ENCODE measurements around the gene CEACAM6. TPM values are rescaled to one million over a fixed set of nuclear protein-coding genes. Genes with fewer than 3 reads are reported as not detected.

Gene CEACAM6
- total RNA-seq, 1 experiment from 2014 or later = 0.37 TPM

DNA sequence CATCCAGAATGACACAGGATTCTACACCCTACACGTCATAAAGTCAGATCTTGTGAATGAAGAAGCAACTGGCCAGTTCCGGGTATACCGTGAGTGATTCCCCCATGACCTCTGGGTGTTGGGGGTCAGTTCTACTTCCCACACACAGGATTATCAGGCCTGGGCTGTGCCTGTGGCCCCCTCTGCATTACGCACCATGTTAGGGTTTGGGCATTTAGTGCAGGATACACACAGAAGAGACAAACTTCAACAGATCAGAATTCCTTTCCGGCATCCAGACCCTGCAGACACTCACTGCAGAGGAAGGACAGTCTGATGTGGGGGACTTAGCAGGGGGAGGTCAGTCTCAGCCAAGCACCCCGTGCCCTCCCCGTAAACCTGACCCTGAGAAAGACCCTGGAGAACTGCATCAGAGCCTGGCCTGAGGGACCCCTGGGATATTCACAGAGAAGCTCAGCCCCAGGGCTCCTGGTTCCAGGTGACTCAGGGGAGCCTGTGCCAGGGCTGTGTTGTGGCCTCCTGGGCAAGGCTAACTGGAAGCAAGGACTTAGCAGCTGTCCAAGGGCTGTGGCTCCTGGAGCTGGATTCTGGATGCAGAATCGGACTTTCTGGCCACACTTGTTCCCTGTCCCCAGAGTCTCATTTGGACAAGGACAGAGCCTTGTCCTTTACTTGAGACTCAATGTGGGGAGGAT, 45.2 kb upstream of the CEACAM6 start (continued):
- TF ChIP-seq MYBL2 (CRISPR knock-in tag; IDR thresholded peaks at IDR 0.05) (no peak), ZNF263 (CRISPR knock-in tag; IDR thresholded peaks at IDR 0.05; ENCODE audit: low read depth) (no peak)

DNA sequence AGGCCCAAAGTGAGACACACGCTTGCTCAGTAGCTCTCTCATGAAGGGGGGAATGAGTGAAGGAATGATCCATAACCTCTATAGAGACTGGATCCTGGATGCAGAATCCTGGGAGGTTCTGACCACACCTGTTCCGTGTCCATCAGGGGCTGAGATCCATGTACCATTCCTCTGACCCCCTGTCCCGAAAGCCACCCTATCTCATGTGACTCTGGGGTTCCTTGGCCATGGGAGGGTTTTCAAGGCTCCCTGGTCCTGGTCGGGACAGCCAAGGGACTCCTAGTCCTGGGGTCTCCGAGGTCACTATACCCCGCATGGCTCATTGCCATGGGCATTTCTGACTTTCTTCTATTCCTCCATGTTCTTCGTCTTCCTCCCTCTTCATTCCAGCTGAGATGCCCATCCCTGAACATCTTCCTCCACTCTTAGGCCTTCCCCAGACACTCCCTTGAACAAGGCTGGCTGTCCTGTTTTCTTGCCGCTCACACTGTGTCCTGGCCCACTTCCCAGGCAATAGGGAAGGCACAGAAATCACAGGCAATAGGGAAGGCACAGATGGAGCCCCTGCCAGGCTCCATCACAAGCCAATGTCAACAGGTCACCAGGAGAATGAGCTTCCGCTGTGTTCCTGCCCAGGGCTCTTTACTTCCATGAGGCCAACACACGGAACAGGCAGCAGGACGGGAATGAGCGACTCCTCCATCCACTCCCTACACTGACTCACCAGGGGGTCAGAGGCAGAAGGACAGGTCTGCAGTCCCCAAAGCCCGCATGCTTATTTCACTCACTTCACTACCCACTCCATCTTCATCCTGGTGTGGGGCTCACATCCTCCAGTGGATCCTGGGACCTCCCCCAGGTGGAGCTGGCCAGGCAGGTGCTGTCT, 43.7 kb upstream of the CEACAM6 start:
- Mint-ChIP-seq H3K9me3 (no peaks in the 10 kb centered on the region), H3K36me3 (no peaks in the 10 kb centered on the region), H3K27ac (no peak overlapping the region), H3K4me1 (0 out of 2 replicates have a peak, but pooled peaks cover 2% of the 10 kb centered on the region), H3K27me3 (ENCODE audit: low read depth) (peaks cover 29% of the 10 kb centered on the region), H3K4me3 (no peak overlapping the region)
- CTCF ChIA-PET = interaction anchor here (0.7 to 2.0 kb wide), 5 partner anchors 10 to 83 kb away, joined by 3 to 7 read pairs (median 3); no protein-coding TSS in a partner anchor
- DNase-seq (ENCODE audit: low spot score) = no peak
- TF ChIP-seq MYBL2 (CRISPR knock-in tag; IDR thresholded peaks at IDR 0.05) (no peak), NFATC4 (CRISPR knock-in tag; IDR thresholded peaks at IDR 0.05) (no peak), NR3C1 (CRISPR knock-in tag; conservative IDR thresholded peaks at IDR 0.05; ENCODE audit: low read depth) (no peak), CBFB (CRISPR knock-in tag; IDR thresholded peaks at IDR 0.05; ENCODE audit: low read depth) (no peak), TP53 (CRISPR knock-in tag; IDR thresholded peaks at IDR 0.05) (no peak), JUN (CRISPR knock-in tag; IDR thresholded peaks at IDR 0.05) (no peak), EMX1 (CRISPR knock-in tag; IDR thresholded peaks at IDR 0.05) (no peak), MXD4 (CRISPR knock-in tag; IDR thresholded peaks at IDR 0.05; ENCODE audit: borderline replicate concordance) (no peak), ZNF219 (CRISPR knock-in tag; IDR thresholded peaks at IDR 0.05; ENCODE audit: borderline replicate concordance) (no peak), ELF4 (CRISPR knock-in tag; IDR thresholded peaks at IDR 0.05; ENCODE audit: low read depth) (no peak)
- TF ChIP-seq, protein P1, sequence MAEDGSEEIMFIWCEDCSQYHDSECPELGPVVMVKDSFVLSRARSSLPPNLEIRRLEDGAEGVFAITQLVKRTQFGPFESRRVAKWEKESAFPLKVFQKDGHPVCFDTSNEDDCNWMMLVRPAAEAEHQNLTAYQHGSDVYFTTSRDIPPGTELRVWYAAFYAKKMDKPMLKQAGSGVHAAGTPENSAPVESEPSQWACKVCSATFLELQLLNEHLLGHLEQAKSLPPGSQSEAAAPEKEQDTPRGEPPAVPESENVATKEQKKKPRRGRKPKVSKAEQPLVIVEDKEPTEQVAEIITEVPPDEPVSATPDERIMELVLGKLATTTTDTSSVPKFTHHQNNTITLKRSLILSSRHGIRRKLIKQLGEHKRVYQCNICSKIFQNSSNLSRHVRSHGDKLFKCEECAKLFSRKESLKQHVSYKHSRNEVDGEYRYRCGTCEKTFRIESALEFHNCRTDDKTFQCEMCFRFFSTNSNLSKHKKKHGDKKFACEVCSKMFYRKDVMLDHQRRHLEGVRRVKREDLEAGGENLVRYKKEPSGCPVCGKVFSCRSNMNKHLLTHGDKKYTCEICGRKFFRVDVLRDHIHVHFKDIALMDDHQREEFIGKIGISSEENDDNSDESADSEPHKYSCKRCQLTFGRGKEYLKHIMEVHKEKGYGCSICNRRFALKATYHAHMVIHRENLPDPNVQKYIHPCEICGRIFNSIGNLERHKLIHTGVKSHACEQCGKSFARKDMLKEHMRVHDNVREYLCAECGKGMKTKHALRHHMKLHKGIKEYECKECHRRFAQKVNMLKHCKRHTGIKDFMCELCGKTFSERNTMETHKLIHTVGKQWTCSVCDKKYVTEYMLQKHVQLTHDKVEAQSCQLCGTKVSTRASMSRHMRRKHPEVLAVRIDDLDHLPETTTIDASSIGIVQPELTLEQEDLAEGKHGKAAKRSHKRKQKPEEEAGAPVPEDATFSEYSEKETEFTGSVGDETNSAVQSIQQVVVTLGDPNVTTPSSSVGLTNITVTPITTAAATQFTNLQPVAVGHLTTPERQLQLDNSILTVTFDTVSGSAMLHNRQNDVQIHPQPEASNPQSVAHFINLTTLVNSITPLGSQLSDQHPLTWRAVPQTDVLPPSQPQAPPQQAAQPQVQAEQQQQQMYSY (CRISPR knock-in tag; IDR thresholded peaks at IDR 0.05) = no peak
- TF ChIP-seq, protein P2, sequence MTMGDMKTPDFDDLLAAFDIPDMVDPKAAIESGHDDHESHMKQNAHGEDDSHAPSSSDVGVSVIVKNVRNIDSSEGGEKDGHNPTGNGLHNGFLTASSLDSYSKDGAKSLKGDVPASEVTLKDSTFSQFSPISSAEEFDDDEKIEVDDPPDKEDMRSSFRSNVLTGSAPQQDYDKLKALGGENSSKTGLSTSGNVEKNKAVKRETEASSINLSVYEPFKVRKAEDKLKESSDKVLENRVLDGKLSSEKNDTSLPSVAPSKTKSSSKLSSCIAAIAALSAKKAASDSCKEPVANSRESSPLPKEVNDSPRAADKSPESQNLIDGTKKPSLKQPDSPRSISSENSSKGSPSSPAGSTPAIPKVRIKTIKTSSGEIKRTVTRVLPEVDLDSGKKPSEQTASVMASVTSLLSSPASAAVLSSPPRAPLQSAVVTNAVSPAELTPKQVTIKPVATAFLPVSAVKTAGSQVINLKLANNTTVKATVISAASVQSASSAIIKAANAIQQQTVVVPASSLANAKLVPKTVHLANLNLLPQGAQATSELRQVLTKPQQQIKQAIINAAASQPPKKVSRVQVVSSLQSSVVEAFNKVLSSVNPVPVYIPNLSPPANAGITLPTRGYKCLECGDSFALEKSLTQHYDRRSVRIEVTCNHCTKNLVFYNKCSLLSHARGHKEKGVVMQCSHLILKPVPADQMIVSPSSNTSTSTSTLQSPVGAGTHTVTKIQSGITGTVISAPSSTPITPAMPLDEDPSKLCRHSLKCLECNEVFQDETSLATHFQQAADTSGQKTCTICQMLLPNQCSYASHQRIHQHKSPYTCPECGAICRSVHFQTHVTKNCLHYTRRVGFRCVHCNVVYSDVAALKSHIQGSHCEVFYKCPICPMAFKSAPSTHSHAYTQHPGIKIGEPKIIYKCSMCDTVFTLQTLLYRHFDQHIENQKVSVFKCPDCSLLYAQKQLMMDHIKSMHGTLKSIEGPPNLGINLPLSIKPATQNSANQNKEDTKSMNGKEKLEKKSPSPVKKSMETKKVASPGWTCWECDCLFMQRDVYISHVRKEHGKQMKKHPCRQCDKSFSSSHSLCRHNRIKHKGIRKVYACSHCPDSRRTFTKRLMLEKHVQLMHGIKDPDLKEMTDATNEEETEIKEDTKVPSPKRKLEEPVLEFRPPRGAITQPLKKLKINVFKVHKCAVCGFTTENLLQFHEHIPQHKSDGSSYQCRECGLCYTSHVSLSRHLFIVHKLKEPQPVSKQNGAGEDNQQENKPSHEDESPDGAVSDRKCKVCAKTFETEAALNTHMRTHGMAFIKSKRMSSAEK (CRISPR knock-in tag; IDR thresholded peaks at IDR 0.05; ENCODE audit: borderline replicate concordance) = no peak
- TF ChIP-seq, protein P3, sequence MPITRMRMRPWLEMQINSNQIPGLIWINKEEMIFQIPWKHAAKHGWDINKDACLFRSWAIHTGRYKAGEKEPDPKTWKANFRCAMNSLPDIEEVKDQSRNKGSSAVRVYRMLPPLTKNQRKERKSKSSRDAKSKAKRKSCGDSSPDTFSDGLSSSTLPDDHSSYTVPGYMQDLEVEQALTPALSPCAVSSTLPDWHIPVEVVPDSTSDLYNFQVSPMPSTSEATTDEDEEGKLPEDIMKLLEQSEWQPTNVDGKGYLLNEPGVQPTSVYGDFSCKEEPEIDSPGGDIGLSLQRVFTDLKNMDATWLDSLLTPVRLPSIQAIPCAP (CRISPR knock-in tag; IDR thresholded peaks at IDR 0.05) = no peak
- TF ChIP-seq, protein P4, sequence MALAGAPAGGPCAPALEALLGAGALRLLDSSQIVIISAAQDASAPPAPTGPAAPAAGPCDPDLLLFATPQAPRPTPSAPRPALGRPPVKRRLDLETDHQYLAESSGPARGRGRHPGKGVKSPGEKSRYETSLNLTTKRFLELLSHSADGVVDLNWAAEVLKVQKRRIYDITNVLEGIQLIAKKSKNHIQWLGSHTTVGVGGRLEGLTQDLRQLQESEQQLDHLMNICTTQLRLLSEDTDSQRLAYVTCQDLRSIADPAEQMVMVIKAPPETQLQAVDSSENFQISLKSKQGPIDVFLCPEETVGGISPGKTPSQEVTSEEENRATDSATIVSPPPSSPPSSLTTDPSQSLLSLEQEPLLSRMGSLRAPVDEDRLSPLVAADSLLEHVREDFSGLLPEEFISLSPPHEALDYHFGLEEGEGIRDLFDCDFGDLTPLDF (CRISPR knock-in tag; IDR thresholded peaks at IDR 0.05) = no peak
- TF ChIP-seq, protein P5, sequence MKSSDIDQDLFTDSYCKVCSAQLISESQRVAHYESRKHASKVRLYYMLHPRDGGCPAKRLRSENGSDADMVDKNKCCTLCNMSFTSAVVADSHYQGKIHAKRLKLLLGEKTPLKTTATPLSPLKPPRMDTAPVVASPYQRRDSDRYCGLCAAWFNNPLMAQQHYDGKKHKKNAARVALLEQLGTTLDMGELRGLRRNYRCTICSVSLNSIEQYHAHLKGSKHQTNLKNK (CRISPR knock-in tag; IDR thresholded peaks at IDR 0.05) = no peak
- TF ChIP-seq, protein P6, sequence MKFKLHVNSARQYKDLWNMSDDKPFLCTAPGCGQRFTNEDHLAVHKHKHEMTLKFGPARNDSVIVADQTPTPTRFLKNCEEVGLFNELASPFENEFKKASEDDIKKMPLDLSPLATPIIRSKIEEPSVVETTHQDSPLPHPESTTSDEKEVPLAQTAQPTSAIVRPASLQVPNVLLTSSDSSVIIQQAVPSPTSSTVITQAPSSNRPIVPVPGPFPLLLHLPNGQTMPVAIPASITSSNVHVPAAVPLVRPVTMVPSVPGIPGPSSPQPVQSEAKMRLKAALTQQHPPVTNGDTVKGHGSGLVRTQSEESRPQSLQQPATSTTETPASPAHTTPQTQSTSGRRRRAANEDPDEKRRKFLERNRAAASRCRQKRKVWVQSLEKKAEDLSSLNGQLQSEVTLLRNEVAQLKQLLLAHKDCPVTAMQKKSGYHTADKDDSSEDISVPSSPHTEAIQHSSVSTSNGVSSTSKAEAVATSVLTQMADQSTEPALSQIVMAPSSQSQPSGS (CRISPR knock-in tag; IDR thresholded peaks at IDR 0.05; ENCODE audit: borderline replicate concordance, low read depth) = no peak
- TF ChIP-seq, protein P7, sequence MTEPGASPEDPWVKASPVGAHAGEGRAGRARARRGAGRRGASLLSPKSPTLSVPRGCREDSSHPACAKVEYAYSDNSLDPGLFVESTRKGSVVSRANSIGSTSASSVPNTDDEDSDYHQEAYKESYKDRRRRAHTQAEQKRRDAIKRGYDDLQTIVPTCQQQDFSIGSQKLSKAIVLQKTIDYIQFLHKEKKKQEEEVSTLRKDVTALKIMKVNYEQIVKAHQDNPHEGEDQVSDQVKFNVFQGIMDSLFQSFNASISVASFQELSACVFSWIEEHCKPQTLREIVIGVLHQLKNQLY (CRISPR knock-in tag; IDR thresholded peaks at IDR 0.05) = no peak
- ATAC-seq = no peak
- POLR2A ChIA-PET = no interaction called here
